ENCODE data around the gene SHE. TPM values are rescaled to one million over a fixed set of nuclear protein-coding genes. Genes with fewer than 3 reads are reported as not detected.
"Not testable (repeated sequence)": the region's sequence is repeated elsewhere in the genome, so short reads cannot be mapped to it uniquely, and the experiment has no call there.

SHE gene
- total RNA-seq, 2 experiments from 2014 or later: not detected

GRCh38 chr1:154536570-154536969 lies 34.4 kb upstream of the SHE start:
- Mint-ChIP-seq H3K27me3 (ENCODE audit: low read depth) (peaks cover 19% of the 10 kb centered on the region), H3K27ac (no peak overlapping the region), H3K9me3 (ENCODE audit: insufficient read depth) (no peaks in the 10 kb centered on the region), H3K4me1 (ENCODE audit: low read depth) (no peaks in the 10 kb centered on the region), H3K4me3 (no peak overlapping the region), H3K36me3 (ENCODE audit: low read depth) (no peaks in the 10 kb centered on the region)
- DNase-seq (no peak), ATAC-seq (no peak)
- POLR2A ChIA-PET: no interaction called here
- CTCF ChIA-PET: interaction anchor here (1.1 to 1.3 kb wide), 2 partner anchors 10 to 56 kb away, joined by 3 to 4 read pairs; no protein-coding TSS in a partner anchor

GRCh38 chr1:154533952-154534844 lies 32.0 kb upstream of the SHE start:
- peaks cover 12% of the 10 kb centered on the region for H3K27me3 Mint-ChIP-seq (ENCODE audit: low read depth)
- no peak overlapping the region for H3K4me3 Mint-ChIP-seq
- no peak overlapping the region for H3K27ac Mint-ChIP-seq
- DNase-seq (no peak), ATAC-seq (no peak)
- no peaks in the 10 kb centered on the region for H3K4me1 Mint-ChIP-seq (ENCODE audit: low read depth)
- ChIA-PET POLR2A (no interaction called here), CTCF (interaction anchor here (1.4 to 1.5 kb wide), 2 partner anchors 12 to 55 kb away, joined by 5 read pairs; no protein-coding TSS in a partner anchor)
- no peaks in the 10 kb centered on the region for H3K36me3 Mint-ChIP-seq (ENCODE audit: low read depth)
- H3K9me3 Mint-ChIP-seq (ENCODE audit: insufficient read depth): no peaks in the 10 kb centered on the region

- ATAC-seq; H3K27me3 Mint-ChIP-seq (ENCODE audit: low read depth); H3K4me1 Mint-ChIP-seq (ENCODE audit: low read depth); DNase-seq; POLR2A ChIA-PET; H3K4me3 Mint-ChIP-seq; H3K27ac Mint-ChIP-seq; H3K36me3 Mint-ChIP-seq (ENCODE audit: low read depth); H3K9me3 Mint-ChIP-seq (ENCODE audit: insufficient read depth): not testable (repeated sequence)
- CTCF ChIA-PET: interaction anchor here (0.5 to 1.0 kb wide), 2 partner anchors 52 to 359 kb away, joined by 3 to 4 read pairs; no protein-coding TSS in a partner anchor
Observed at GRCh38 chr1:154531950-154532349, 29.7 kb upstream of the SHE start.

GRCh38 chr1:154529308-154529707 lies 27.1 kb upstream of the SHE start:
- no peaks in the 10 kb centered on the region for H3K36me3 Mint-ChIP-seq (ENCODE audit: low read depth)
- H3K9me3 Mint-ChIP-seq (ENCODE audit: insufficient read depth): no peaks in the 10 kb centered on the region
- no peaks in the 10 kb centered on the region for H3K4me1 Mint-ChIP-seq (ENCODE audit: low read depth)
- DNase-seq (no peak), ATAC-seq (no peak)
- H3K4me3 Mint-ChIP-seq: no peak overlapping the region
- peaks cover 2% of the 10 kb centered on the region for H3K27me3 Mint-ChIP-seq (ENCODE audit: low read depth)
- ChIA-PET POLR2A (no interaction called here), CTCF (interaction anchor here (1.9 kb wide), 1 partner anchor 17 kb away, joined by 4 read pairs; no protein-coding TSS in a partner anchor)
- H3K27ac Mint-ChIP-seq: no peak overlapping the region

- Mint-ChIP-seq H3K27me3 (ENCODE audit: low read depth) (peaks cover 14% of the 10 kb centered on the region), H3K4me3 (no peak overlapping the region)
- CTCF ChIA-PET: no interaction called here
Observed at GRCh38 chr1:154527192-154527591, 25.0 kb upstream of the SHE start.

GRCh38 chr1:154524881-154525280 lies 22.7 kb upstream of the SHE start:
- ChIA-PET CTCF (interaction anchor here (0.6 kb wide), 1 partner anchor 22 kb away, joined by 3 read pairs; no protein-coding TSS in a partner anchor), POLR2A (no interaction called here)
- ATAC-seq: no peak
- Mint-ChIP-seq H3K27me3 (ENCODE audit: low read depth) (peaks cover 24% of the 10 kb centered on the region), H3K9me3 (ENCODE audit: insufficient read depth) (no peaks in the 10 kb centered on the region), H3K27ac (no peak overlapping the region), H3K36me3 (ENCODE audit: low read depth) (no peaks in the 10 kb centered on the region), H3K4me1 (ENCODE audit: low read depth) (no peaks in the 10 kb centered on the region), H3K4me3 (no peak overlapping the region)
- no peak for DNase-seq

More at GRCh38 chr1:154527192-154527591, 25.0 kb upstream of the SHE start:
- Mint-ChIP-seq H3K9me3 (ENCODE audit: insufficient read depth) (no peaks in the 10 kb centered on the region), H3K27ac (no peak overlapping the region), H3K36me3 (ENCODE audit: low read depth) (no peaks in the 10 kb centered on the region), H3K4me1 (ENCODE audit: low read depth) (no peaks in the 10 kb centered on the region)
- POLR2A ChIA-PET: no interaction called here
- DNase-seq (no peak), ATAC-seq (no peak)

- Mint-ChIP-seq H3K9me3 (ENCODE audit: insufficient read depth) (no peaks in the 10 kb centered on the region), H3K4me1 (ENCODE audit: low read depth) (no peaks in the 10 kb centered on the region), H3K36me3 (ENCODE audit: low read depth) (no peaks in the 10 kb centered on the region), H3K27ac (no peak overlapping the region), H3K4me3 (no peak overlapping the region), H3K27me3 (ENCODE audit: low read depth) (peaks cover 31% of the 10 kb centered on the region)
- DNase-seq (no peak), ATAC-seq (no peak)
- CTCF ChIA-PET: interaction anchor here (0.9 kb wide), 1 partner anchor 25 kb away, joined by 3 read pairs; no protein-coding TSS in a partner anchor
- POLR2A ChIA-PET: no interaction called here
Observed at GRCh38 chr1:154521695-154522094, 19.5 kb upstream of the SHE start.

- ATAC-seq (no peak), DNase-seq (no peak)
- Mint-ChIP-seq H3K4me1 (ENCODE audit: low read depth) (no peaks in the 10 kb centered on the region), H3K9me3 (ENCODE audit: insufficient read depth) (no peaks in the 10 kb centered on the region), H3K4me3 (no peak overlapping the region), H3K27ac (no peak overlapping the region), H3K36me3 (ENCODE audit: low read depth) (no peaks in the 10 kb centered on the region), H3K27me3 (ENCODE audit: low read depth) (peaks cover 36% of the 10 kb centered on the region)
- CTCF ChIA-PET: interaction anchor here (0.9 kb wide), 1 partner anchor 37 kb away, joined by 3 read pairs; no protein-coding TSS in a partner anchor
- POLR2A ChIA-PET: no interaction called here
Observed at GRCh38 chr1:154520333-154520732, 18.1 kb upstream of the SHE start.

GRCh38 chr1:154519591-154519991 lies 17.4 kb upstream of the SHE start:
- Mint-ChIP-seq H3K36me3 (ENCODE audit: low read depth) (no peaks in the 10 kb centered on the region), H3K27ac (no peak overlapping the region), H3K4me3 (no peak overlapping the region), H3K27me3 (ENCODE audit: low read depth) (peaks cover 36% of the 10 kb centered on the region), H3K4me1 (ENCODE audit: low read depth) (no peaks in the 10 kb centered on the region), H3K9me3 (ENCODE audit: insufficient read depth) (no peaks in the 10 kb centered on the region)
- ATAC-seq: no peak
- ChIA-PET CTCF (no interaction called here), POLR2A (no interaction called here)
- DNase-seq: no peak

GRCh38 chr1:154517661-154518060 lies 15.4 kb upstream of the SHE start:
- H3K9me3 Mint-ChIP-seq (ENCODE audit: insufficient read depth): no peaks in the 10 kb centered on the region
- H3K27me3 Mint-ChIP-seq (ENCODE audit: low read depth): peaks cover 34% of the 10 kb centered on the region
- no peak overlapping the region for H3K27ac Mint-ChIP-seq
- CTCF ChIA-PET: interaction anchor here (1.2 kb wide), 1 partner anchor 42 kb away, joined by 5 read pairs; no protein-coding TSS in a partner anchor
- POLR2A ChIA-PET: interaction anchor here (0.6 kb wide), 1 partner anchor 44 kb away, joined by 3 read pairs; no protein-coding TSS in a partner anchor
- H3K36me3 Mint-ChIP-seq (ENCODE audit: low read depth): no peaks in the 10 kb centered on the region
- DNase-seq: no peak
- H3K4me3 Mint-ChIP-seq: no peak overlapping the region
- ATAC-seq: no peak
- H3K4me1 Mint-ChIP-seq (ENCODE audit: low read depth): no peaks in the 10 kb centered on the region

- CTCF ChIA-PET: no interaction called here
- Mint-ChIP-seq H3K4me1 (ENCODE audit: low read depth) (no peaks in the 10 kb centered on the region), H3K27ac (no peak overlapping the region), H3K4me3 (no peak overlapping the region), H3K27me3 (ENCODE audit: low read depth) (peaks cover 25% of the 10 kb centered on the region), H3K9me3 (ENCODE audit: insufficient read depth) (no peaks in the 10 kb centered on the region), H3K36me3 (ENCODE audit: low read depth) (no peaks in the 10 kb centered on the region)
- POLR2A ChIA-PET: no interaction called here
- DNase-seq (no peak), ATAC-seq (no peak)
Observed at GRCh38 chr1:154514066-154514553, 11.9 kb upstream of the SHE start.

- no peaks in the 10 kb centered on the region for H3K36me3 Mint-ChIP-seq (ENCODE audit: low read depth)
- DNase-seq (no peak), ATAC-seq (no peak)
- POLR2A ChIA-PET: no interaction called here
- H3K4me3 Mint-ChIP-seq: no peak overlapping the region
- no peaks in the 10 kb centered on the region for H3K9me3 Mint-ChIP-seq (ENCODE audit: insufficient read depth)
- peaks cover 28% of the 10 kb centered on the region for H3K27me3 Mint-ChIP-seq (ENCODE audit: low read depth)
- H3K4me1 Mint-ChIP-seq (ENCODE audit: low read depth): no peaks in the 10 kb centered on the region
- CTCF ChIA-PET: interaction anchor here (1.0 kb wide), 1 partner anchor 34 kb away, joined by 3 read pairs; no protein-coding TSS in a partner anchor
- H3K27ac Mint-ChIP-seq: no peak overlapping the region
Observed at GRCh38 chr1:154512760-154513159, 10.5 kb upstream of the SHE start.
